Measurements from ENCODE around the gene RAP1GAP.

The RAP1GAP gene

DNA sequence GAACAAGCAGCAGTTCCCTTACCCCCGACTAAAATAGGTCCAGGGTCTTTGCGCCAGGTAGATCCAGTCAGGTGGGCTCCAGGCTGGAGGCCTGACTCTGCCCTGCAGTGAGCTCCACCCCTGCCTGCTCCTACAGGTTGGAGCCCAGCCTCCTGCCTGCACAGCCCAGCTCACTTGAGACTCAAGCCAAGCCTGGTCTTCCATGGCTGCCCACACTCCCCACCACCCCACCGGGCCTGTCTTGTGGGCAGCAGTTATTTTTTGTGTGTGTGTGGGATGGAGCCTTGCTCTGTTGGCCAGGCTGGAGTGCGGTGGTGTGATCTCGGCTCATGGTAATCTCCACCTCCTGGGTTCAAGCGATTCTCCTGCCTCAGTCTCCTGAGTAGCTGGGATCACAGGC lies 28.5 kb downstream of the RAP1GAP start:
- Histone ChIP-seq H3K27ac (no peak overlapping the region), H3K4me1 (peaks cover 0 to 4% (median 0%) of the 10 kb centered on the region in 10 experiments; a peak in 2 of 20 replicates), H3K9me3 (replicated peaks in 1 of 11) (no peaks in the 10 kb centered on the region), H3K9ac (no peak overlapping the region), H3K4me3 (no peak overlapping the region), H3K36me3 (no peaks in the 10 kb centered on the region), H3K27me3 (no peaks in the 10 kb centered on the region), H3K4me2 (no peak overlapping the region), H4K20me1 (peaks cover 0 to 34% (median 0%) of the 10 kb centered on the region in 11 experiments; a peak in 7 of 22 replicates)
- TF ChIP-seq Cebpa-rat (IDR thresholded peaks at IDR 0.05): no peak

DNA sequence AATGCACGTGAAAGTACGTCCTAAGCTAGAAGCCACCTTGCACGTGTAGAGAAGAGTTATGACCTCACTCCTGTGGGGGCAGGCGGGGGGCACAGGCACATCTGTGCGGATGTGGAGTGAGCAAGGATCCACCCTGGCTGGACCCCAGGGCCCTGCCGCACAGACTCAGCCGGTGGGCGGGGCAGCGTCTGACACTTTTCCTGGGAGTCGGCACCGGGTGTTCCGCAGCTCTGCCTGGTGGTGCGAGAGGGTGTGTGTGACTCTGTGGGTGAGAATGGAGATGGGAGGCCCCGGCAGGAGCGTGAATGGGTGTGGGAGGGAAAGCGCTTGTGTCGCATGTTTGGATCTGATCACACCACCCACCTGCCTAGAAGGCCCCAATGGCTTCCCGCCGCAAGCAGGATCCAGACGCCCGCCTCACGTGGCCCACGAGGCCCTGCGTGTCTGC lies 29.5 kb downstream of the RAP1GAP start:
- no peak overlapping the region for H3K4me2 ChIP-seq
- TF ChIP-seq Cebpa-rat (IDR thresholded peaks at IDR 0.05): no peak
- no peaks in the 10 kb centered on the region for H3K36me3 ChIP-seq
- H4K20me1 ChIP-seq: peaks cover 0 to 32% (median 0%) of the 10 kb centered on the region in 11 experiments; a peak in 2 of 22 replicates
- H3K27me3 ChIP-seq: no peaks in the 10 kb centered on the region
- H3K9me3 ChIP-seq (replicated peaks in 1 of 11): no peaks in the 10 kb centered on the region
- H3K27ac ChIP-seq: no peak overlapping the region
- H3K9ac ChIP-seq: no peak overlapping the region
- H3K4me3 ChIP-seq: no peak overlapping the region
- H3K4me1 ChIP-seq: peaks cover 0 to 4% (median 0%) of the 10 kb centered on the region in 10 experiments; a peak in 2 of 20 replicates

GRCh38 chr1:21638531-21639341 lies 30.4 kb downstream of the RAP1GAP start:
- no peaks in the 10 kb centered on the region for H3K27me3 ChIP-seq
- no peak overlapping the region for H3K4me3 ChIP-seq
- no peak overlapping the region for H3K9ac ChIP-seq
- no peaks in the 10 kb centered on the region for H3K9me3 ChIP-seq (replicated peaks in 1 of 11)
- no peak for TF ChIP-seq Cebpa-rat (IDR thresholded peaks at IDR 0.05)
- peaks cover 0 to 26% (median 0%) of the 10 kb centered on the region in 11 experiments; a peak in 4 of 22 replicates for H4K20me1 ChIP-seq
- peaks cover 0 to 4% (median 0%) of the 10 kb centered on the region in 10 experiments; a peak in 2 of 20 replicates for H3K4me1 ChIP-seq
- H3K36me3 ChIP-seq: no peaks in the 10 kb centered on the region
- no peak overlapping the region for H3K27ac ChIP-seq
- peak overlapping the region in 1 of 11 experiments; percentile 38; a peak in 2 of 22 replicates for H3K4me2 ChIP-seq

GRCh38 chr1:21637514-21637913 lies 31.6 kb downstream of the RAP1GAP start:
- Histone ChIP-seq H3K9ac (no peak overlapping the region), H3K36me3 (no peaks in the 10 kb centered on the region), H3K4me2 (no peak overlapping the region), H3K27me3 (no peaks in the 10 kb centered on the region), H3K4me1 (peaks cover 0 to 4% (median 0%) of the 10 kb centered on the region in 10 experiments; a peak in 2 of 20 replicates), H3K4me3 (no peak overlapping the region), H3K9me3 (replicated peaks in 1 of 11) (no peaks in the 10 kb centered on the region), H4K20me1 (peaks cover 0 to 22% (median 0%) of the 10 kb centered on the region in 11 experiments; a peak in 4 of 22 replicates), H3K27ac (no peak overlapping the region)
- TF ChIP-seq Cebpa-rat (IDR thresholded peaks at IDR 0.05): no peak

DNA sequence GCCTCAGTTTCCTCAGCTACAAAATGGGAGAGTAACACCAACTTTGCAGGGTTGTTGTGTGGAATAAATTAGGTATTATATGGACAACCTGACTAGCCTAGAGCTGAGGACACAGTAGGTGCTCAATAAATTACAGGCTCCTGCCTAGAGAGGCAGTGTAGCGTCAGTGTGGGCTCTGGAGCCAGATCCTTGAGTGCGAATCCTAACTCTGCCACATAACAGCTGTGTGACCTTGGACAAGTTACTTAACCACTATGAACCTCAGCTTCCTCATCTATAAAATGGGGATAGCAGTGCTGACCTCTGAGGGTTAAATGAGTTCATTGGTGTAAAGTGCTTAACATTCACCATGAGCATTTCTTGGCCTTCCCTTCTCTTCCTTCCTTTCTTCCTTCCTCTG lies 33.1 kb downstream of the RAP1GAP start:
- no peaks in the 10 kb centered on the region for H3K9me3 ChIP-seq (replicated peaks in 1 of 11)
- H3K27ac ChIP-seq: no peak overlapping the region
- H3K4me3 ChIP-seq: no peak overlapping the region
- peaks cover 0 to 10% (median 0%) of the 10 kb centered on the region in 11 experiments; a peak in 4 of 22 replicates for H4K20me1 ChIP-seq
- no peak overlapping the region for H3K4me2 ChIP-seq
- peaks cover 0 to 4% (median 0%) of the 10 kb centered on the region in 10 experiments; a peak in 2 of 20 replicates for H3K4me1 ChIP-seq
- no peak overlapping the region for H3K9ac ChIP-seq
- TF ChIP-seq Cebpa-rat (IDR thresholded peaks at IDR 0.05): no peak
- H3K36me3 ChIP-seq: no peaks in the 10 kb centered on the region
- H3K27me3 ChIP-seq: no peaks in the 10 kb centered on the region

- Histone ChIP-seq H3K27me3 (no peaks in the 10 kb centered on the region), H3K36me3 (no peaks in the 10 kb centered on the region), H3K4me1 (peaks cover 0 to 4% (median 0%) of the 10 kb centered on the region in 10 experiments; a peak in 2 of 20 replicates), H3K4me2 (no peak overlapping the region), H4K20me1 (peaks cover 0 to 13% (median 0%) of the 10 kb centered on the region in 11 experiments; a peak in 4 of 22 replicates), H3K9me3 (replicated peaks in 1 of 11) (no peaks in the 10 kb centered on the region), H3K9ac (no peak overlapping the region), H3K27ac (no peak overlapping the region), H3K4me3 (no peak overlapping the region)
- no peak for TF ChIP-seq Cebpa-rat (IDR thresholded peaks at IDR 0.05)
Observed at GRCh38 chr1:21634806-21635535, 34.2 kb downstream of the RAP1GAP start.

DNA sequence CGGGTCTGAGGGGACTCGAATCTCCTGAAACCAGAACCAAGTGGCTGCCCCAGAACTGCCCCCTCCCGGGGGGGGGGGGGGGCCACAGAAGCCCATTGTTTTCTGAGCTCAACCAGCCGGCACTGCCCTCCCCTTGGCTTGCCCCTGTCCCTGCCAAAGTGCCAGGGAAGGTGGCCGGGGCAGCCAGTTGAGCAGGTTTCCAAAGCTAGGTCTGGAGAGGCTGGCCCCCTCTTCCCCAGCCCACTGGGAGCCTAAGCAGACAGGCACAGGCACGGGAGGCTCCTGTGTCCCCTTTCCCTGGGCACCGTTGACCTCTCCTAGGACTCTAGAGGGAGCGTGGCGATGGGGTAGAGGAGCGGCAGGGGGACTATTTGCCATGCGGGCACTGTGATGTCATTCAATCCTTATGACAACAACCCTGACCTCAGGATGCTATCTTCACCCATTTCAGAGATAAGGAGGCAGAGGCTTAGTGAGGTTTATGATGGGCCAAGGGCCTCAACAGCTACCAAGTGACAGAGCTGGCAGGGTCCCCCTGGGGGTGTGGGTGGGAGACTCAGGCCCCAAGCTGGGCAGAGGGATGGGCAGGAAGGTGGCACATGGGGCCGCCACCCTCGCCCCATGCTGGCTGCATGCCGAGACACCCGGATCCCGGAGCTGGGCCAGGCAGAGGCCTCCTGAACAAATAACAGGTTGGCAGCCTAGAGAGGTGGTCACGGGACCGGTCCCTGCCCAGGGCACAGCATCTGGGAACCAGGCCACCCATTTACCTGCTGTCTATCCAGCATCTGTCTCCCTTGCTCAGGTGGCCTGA lies 35.0 kb downstream of the RAP1GAP start:
- Histone ChIP-seq H3K27ac (no peak overlapping the region), H4K20me1 (peaks cover 0 to 13% (median 0%) of the 10 kb centered on the region in 11 experiments; a peak in 6 of 22 replicates), H3K36me3 (no peaks in the 10 kb centered on the region), H3K9me3 (replicated peaks in 1 of 11) (no peaks in the 10 kb centered on the region), H3K4me3 (no peak overlapping the region), H3K9ac (no peak overlapping the region), H3K4me2 (no peak overlapping the region), H3K4me1 (peaks cover 0 to 10% (median 2%) of the 10 kb centered on the region in 10 experiments; a peak in 11 of 20 replicates), H3K27me3 (no peaks in the 10 kb centered on the region)
- TF ChIP-seq Cebpa-rat (IDR thresholded peaks at IDR 0.05): no peak

GRCh38 chr1:21633141-21633755 lies 35.9 kb downstream of the RAP1GAP start:
- no peaks in the 10 kb centered on the region for H3K36me3 ChIP-seq
- no peaks in the 10 kb centered on the region for H3K9me3 ChIP-seq (replicated peaks in 1 of 11)
- no peak overlapping the region for H3K27ac ChIP-seq
- H3K9ac ChIP-seq: no peak overlapping the region
- peaks cover 0 to 13% (median 0%) of the 10 kb centered on the region in 11 experiments; a peak in 5 of 22 replicates for H4K20me1 ChIP-seq
- no peak overlapping the region for H3K4me3 ChIP-seq
- peaks cover 0 to 14% (median 5%) of the 10 kb centered on the region in 10 experiments; a peak in 11 of 20 replicates for H3K4me1 ChIP-seq
- H3K27me3 ChIP-seq: no peaks in the 10 kb centered on the region
- no peak overlapping the region for H3K4me2 ChIP-seq
- no peak for TF ChIP-seq Cebpa-rat (IDR thresholded peaks at IDR 0.05)
